ENCODE results near the gene ZNF830.

The ZNF830 gene

DNA sequence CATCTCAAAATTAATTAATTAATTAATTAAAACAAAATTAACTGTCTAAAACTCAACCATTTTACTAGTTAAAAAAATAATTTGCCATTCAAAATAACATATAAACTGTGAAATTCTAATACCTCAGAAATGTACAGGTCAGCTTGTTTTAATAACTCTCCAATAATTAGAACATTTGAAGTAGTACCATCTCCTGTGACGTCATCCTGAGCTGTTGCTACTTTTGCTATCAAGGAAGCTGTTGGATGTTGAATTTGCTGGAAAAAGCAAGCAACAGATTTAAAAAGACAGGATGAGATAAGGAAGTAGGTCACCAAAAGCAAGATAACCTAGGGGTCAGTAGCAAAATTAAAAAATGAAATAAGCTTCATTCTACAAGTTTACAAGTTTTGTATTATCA, 2.9 kb upstream of the ZNF830 start:
- no peak for TF ChIP-seq CTCF (IDR thresholded peaks at IDR 0.05)

- TF ChIP-seq CTCF (IDR thresholded peaks at IDR 0.05) = no peak
Observed at GRCh38 chr17:34974179-34974578, 12.8 kb downstream of the ZNF830 start.

- no peak for TF ChIP-seq CTCF (IDR thresholded peaks at IDR 0.05)
Observed at GRCh38 chr17:34974794-34975785, 13.8 kb downstream of the ZNF830 start.

- no peak for TF ChIP-seq CTCF (IDR thresholded peaks at IDR 0.05)
Observed at GRCh38 chr17:34979153-34979552, 17.8 kb downstream of the ZNF830 start.

DNA sequence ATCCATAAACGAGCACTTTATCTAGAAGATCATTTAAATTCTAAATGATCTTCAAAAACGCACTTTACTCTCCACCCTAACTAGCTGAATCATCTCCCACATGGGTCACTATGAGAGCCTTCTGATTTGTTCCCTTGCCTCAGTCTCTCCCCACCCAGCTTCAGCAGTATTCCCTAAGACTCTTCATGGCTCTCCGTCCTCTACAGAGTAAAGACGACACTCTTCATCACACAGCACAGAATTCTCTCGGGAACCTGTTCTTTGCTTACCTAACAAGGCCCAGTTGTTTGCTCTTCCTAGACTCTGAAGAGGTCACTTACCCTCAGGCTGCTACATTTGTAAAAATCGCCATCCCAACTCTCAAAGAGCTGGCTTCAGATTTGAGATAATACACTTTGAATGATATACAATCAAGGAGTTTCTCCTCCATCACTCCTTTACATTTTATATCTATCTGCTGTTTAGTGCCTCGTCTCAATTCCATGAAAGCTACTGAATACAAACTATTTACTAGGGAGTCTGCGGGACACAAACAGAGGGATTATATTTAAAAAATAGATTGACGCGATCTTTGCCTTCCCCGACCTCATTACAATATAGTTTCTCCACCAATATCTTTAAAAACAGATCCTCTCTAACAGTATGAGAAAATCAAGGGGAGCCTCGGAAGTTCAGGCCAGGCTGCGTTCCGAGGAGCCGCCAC, 18.5 kb downstream of the ZNF830 start:
- no peak for TF ChIP-seq CTCF (IDR thresholded peaks at IDR 0.05)

GRCh38 chr17:34980353-34980680, 19.0 kb downstream of the ZNF830 start, which contains the start of gene LIG3:
Gene LIG3, plus strand, starts transcription at chr17:34980512. Its CDS starts 2,494 bp downstream, at chr17:34983006.
- no peak for TF ChIP-seq CTCF (IDR thresholded peaks at IDR 0.05)

DNA sequence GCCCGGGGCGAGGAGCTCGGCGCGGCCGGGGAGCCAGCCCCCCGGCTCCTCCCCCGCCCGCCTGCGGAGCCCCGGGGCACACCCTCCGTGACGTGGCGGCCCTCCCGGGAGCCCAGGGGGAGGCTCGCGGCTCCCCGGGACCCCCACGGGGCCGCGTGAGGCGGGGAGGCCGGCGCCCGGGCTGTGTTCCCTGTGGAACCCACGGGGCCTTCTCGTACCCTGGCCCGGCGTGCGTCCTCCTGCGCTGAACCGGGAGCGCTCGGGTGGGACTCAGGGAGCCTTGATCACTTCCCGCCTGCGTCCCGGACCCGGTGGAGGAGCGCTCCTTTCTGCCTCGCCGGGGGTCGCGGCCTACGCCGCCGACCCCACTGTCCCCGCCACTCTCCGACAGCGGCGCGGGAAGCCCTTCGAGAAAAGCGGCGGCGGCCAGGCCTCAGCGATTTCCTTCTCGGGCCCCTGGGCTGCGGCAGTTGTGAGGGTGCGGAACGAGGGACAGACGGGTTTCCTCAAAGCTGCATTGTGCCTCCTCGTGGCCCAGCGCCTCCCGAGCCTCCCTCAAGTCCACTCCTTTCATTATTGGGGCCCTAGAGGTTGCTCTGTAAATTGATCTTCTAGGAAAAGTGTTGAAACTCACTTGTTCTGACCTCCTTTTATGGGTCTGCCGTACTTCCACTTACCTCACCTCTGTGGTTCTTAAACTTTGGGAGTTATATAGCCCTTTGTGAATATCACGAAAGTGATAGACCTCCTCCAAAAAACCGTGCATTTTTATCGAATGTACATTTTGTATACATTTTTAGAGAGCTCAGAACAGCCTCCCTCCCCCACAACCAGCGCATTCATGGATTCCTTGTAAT, 19.6 kb downstream of the ZNF830 start:
- TF ChIP-seq CTCF (IDR thresholded peaks at IDR 0.05) = peak; percentile 16; the same call in 1 of the 2 replicates
